Spleen (tissue), 7 donors: Measurements from ENCODE around the gene BAHD1.

Source experiments
- CTCF ChIP-seq, 11 experiments: fragments of 200-600 bp in 7 of 11; fragments of 450-650 bp in 4 of 11; sonication (generic) in 4 of 11; IDR thresholded peaks in 8 of 11; conservative IDR thresholded peaks in 3 of 11; 1 replicate in 7 of 11; 2 replicates in 4 of 11; pipeline versions ENCODE4 v1.4.0 to v1.8.0; 2016 to 2021; ENCODE audit warnings: antibody characterized with exemption in 11 of 11, inconsistent platforms in 4 of 11, mild to moderate bottlenecking in 1 of 11
- POLR2A ChIP-seq, 3 donors: fragments of 450-650 bp; IDR thresholded peaks; one replicate each; pipeline ENCODE4 v1.5.1; 2017; ENCODE audit warnings: antibody characterized with exemption in 3 of 3, mild to moderate bottlenecking in 1 of 3
- POLR2AphosphoS5 ChIP-seq, 3 donors: sonication (generic); formaldehyde crosslinking; IDR thresholded peaks; one replicate each; pipeline ENCODE4 v1.5.1; 2017; ENCODE audit warnings: antibody characterized with exemption in 3 of 3
- donor health status: DM: no; HTN: no; CAD: no; lungs with moderate emphysema.
- donor health status: DM: no; HTN: no; CAD: no.
- donor health status: DM: no; HTN: no; CAD: no.

DNA sequence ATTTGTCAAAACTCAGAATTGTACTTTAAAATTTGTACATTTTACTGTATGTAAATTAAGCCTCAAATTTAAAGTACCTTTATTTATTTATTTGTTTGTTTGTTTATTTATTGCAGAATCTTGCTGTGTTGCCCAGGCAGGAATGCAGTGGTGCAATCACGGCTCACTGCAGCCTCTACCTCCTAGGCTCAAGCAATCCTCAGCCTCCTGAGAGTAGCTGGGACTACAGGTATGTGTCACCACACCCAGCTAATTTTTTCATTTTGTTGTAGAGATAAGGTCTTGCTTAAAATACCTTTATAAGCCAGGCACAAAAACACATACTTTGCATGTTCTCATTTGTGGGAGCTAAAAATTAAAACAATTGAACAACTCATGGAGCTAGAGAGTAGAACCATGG lies 67.5 kb downstream of the BAHD1 start:
- TF ChIP-seq CTCF (IDR thresholded peaks at IDR 0.05 in 8 of 11, conservative IDR thresholded peaks at IDR 0.05 in 3 of 11) (no peak), POLR2A (IDR thresholded peaks at IDR 0.05) (no peak), POLR2AphosphoS5 (IDR thresholded peaks at IDR 0.05) (no peak)
